Hepatocyte (in vitro differentiated cells): ENCODE results near the gene APOBEC2. TPM values are rescaled to one million over a fixed set of nuclear protein-coding genes. Genes with fewer than 3 reads are reported as not detected.

ENCODE experiments used
- DNase-seq: peaks from one replicate; pipeline ENCODE4 v3.0.0-alpha.2; 2016; ENCODE audit warnings: low spot score
- H2AFZ ChIP-seq: fragments of 200-600 bp; sonication (generic); 2 replicates; pipeline ENCODE4 v1.6.0; 2016; ENCODE audit warnings: antibody characterized with exemption, mild to moderate bottlenecking
- H3K27ac ChIP-seq: fragments of 200-600 bp; sonication (generic); 2 replicates; pipeline ENCODE4 v1.5.1; 2016; ENCODE audit warnings: mild to moderate bottlenecking
- H3K27me3 ChIP-seq: fragments of 200-600 bp; sonication (generic); 2 replicates; pipeline ENCODE4 v1.6.1; 2016
- H3K36me3 ChIP-seq: fragments of 200-600 bp; sonication (generic); replicated peaks from 2 replicates; pipeline ENCODE4 v1.5.1; 2016; ENCODE audit warnings: low read depth; ENCODE audit not compliant: insufficient read depth
- H3K4me1 ChIP-seq: fragments of 200-600 bp; sonication (generic); 2 replicates; pipeline ENCODE4 v1.5.1; 2016; ENCODE audit warnings: mild to moderate bottlenecking, moderate library complexity; ENCODE audit not compliant: insufficient read depth
- H3K4me2 ChIP-seq: fragments of 200-600 bp; sonication (generic); 2 replicates; pipeline ENCODE4 v1.6.0; 2016
- H3K4me3 ChIP-seq: fragments of 200-600 bp; sonication (generic); 2 replicates; pipeline ENCODE4 v1.5.1; 2016; ENCODE audit warnings: mild to moderate bottlenecking
- H3K79me2 ChIP-seq: fragments of 200-600 bp; sonication (generic); 2 replicates; pipeline ENCODE4 v1.6.0; 2017; ENCODE audit warnings: mild to moderate bottlenecking
- H3K9me2 ChIP-seq: fragments of 200-600 bp; sonication (generic); replicated peaks from 2 replicates; pipeline ENCODE4 v1.6.0; 2017; ENCODE audit warnings: mild to moderate bottlenecking; ENCODE audit not compliant: insufficient read depth
- H3K9me3 ChIP-seq: fragments of 200-600 bp; sonication (generic); 2 replicates; pipeline ENCODE4 v1.5.1; 2016; ENCODE audit warnings: low read depth, mild to moderate bottlenecking
- H4K20me1 ChIP-seq: fragments of 200-600 bp; sonication (generic); 2 replicates; pipeline ENCODE4 v1.6.0; 2016; ENCODE audit warnings: mild to moderate bottlenecking; ENCODE audit not compliant: insufficient read depth, poor library complexity, severe bottlenecking
- EZH2 ChIP-seq: fragments of 200-600 bp; sonication (generic); IDR thresholded peaks from 2 replicates; pipeline ENCODE4 v1.6.1; 2016; ENCODE audit warnings: antibody characterized with exemption, mild to moderate bottlenecking, borderline replicate concordance
- EZH2phosphoT487 ChIP-seq: fragments of 200-600 bp; sonication (generic); IDR thresholded peaks from one replicate; pipeline ENCODE4 v1.6.1; 2018; ENCODE audit warnings: antibody characterized with exemption, mild to moderate bottlenecking, low read depth, moderate library complexity; ENCODE audit not compliant: unreplicated experiment, severe bottlenecking
- WGBS: methylation state at CpG from one replicate; pipeline ENCODE4 v1.1.6; 2016; ENCODE audit warnings: low lambda C conversion rate; ENCODE audit errors: missing lambda C conversion rate; 5-methylcytosine and 5-hydroxymethylcytosine counted together
- polyA plus RNA-seq: library from polyadenylated mRNA; unstranded; fragments of >200 nt; fragmentation: Nextera tagmentation; extraction: Ambion mirVana; gene quantifications from 2 replicates; pipeline ENCODE4 v1.2.1, GENCODE V29; 2016
- total RNA-seq: library from RNA; depleted of rRNA; stranded (reverse); fragments of >200 nt; gene quantifications from 2 replicates; pipeline ENCODE4 v1.2.3, GENCODE V29; 2014
- TF ChIP-seq, protein P1 (sequence below): fragments of 200-600 bp; sonication (generic); IDR thresholded peaks from 2 replicates; pipeline ENCODE4 v1.5.1; 2016; ENCODE audit warnings: antibody characterized with exemption, mild to moderate bottlenecking; ENCODE audit not compliant: poor library complexity

The APOBEC2 gene
- total and polyA plus RNA-seq, 2 experiments from 2014 or later, result 2.8 to 2.9 TPM

DNA sequence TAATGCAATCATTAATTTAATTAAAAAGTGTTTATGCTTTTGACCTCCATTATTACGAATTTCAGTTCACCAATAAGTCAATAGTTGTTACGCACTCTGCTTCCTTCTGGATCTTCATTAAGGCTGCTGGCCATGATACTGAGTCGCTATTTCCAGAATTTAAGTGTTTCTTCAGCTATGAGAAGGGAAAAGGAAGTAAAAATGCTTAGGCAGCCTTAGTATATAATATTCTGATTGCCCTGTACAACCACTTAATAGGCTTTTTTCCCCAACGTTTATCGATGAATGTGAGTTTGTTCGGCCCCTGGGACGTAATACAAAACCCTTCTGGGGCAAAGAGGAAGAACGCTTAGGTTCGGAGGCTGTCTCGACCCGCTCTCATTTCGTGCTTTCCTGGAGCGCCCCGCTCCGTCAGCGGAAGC is 18.5 kb downstream of the APOBEC2 start:
- under 1% methylated on average over 16 of the region's 16 CpGs for WGBS

GRCh38 chr6:41071923-41072835 is 19.2 kb downstream of the APOBEC2 start, which contains the start of gene OARD1:
Gene OARD1, minus strand, starts transcription at chr6:41072356. Its CDS starts 722 bp downstream, at chr6:41071634.
- TF ChIP-seq EZH2 (no peak), EZH2phosphoT487 (no peak)
- TF ChIP-seq, protein P1, sequence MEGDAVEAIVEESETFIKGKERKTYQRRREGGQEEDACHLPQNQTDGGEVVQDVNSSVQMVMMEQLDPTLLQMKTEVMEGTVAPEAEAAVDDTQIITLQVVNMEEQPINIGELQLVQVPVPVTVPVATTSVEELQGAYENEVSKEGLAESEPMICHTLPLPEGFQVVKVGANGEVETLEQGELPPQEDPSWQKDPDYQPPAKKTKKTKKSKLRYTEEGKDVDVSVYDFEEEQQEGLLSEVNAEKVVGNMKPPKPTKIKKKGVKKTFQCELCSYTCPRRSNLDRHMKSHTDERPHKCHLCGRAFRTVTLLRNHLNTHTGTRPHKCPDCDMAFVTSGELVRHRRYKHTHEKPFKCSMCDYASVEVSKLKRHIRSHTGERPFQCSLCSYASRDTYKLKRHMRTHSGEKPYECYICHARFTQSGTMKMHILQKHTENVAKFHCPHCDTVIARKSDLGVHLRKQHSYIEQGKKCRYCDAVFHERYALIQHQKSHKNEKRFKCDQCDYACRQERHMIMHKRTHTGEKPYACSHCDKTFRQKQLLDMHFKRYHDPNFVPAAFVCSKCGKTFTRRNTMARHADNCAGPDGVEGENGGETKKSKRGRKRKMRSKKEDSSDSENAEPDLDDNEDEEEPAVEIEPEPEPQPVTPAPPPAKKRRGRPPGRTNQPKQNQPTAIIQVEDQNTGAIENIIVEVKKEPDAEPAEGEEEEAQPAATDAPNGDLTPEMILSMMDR, result no peak
- no peaks in the 10 kb centered on the region for H3K9me3 ChIP-seq
- H4K20me1 ChIP-seq, result peaks cover 20% of the 10 kb centered on the region
- H3K79me2 ChIP-seq, result peaks cover 46% of the 10 kb centered on the region
- peak within 1 kb of the TSS; percentile 99 for H3K27ac ChIP-seq
- peak; percentile 100 for DNase-seq
- no peaks in the 10 kb centered on the region for H3K27me3 ChIP-seq
- H3K36me3 ChIP-seq, result no peaks in the 10 kb centered on the region
- peak within 1 kb of the TSS; percentile 88 for H3K4me3 ChIP-seq
- H3K4me2 ChIP-seq, result peak within 1 kb of the TSS; percentile 93
- peak within 1 kb of the TSS; percentile 61 for H2AFZ ChIP-seq
- no peaks in the 10 kb centered on the region for H3K9me2 ChIP-seq
- H3K4me1 ChIP-seq, result peaks cover 15% of the 10 kb centered on the region
- WGBS, result 1% methylated on average over 63 of the region's 63 CpGs

More for the DNA sequence above, 18.5 kb downstream of the APOBEC2 start:
- peak overlapping the region; percentile 60 for H2AFZ ChIP-seq
- DNase-seq, result no peak
- peak overlapping the region; percentile 46 for H3K4me3 ChIP-seq
- H3K27me3 ChIP-seq, result no peaks in the 10 kb centered on the region
- H3K9me2 ChIP-seq, result no peaks in the 10 kb centered on the region
- H3K79me2 ChIP-seq, result peaks cover 39% of the 10 kb centered on the region
- no peaks in the 10 kb centered on the region for H3K36me3 ChIP-seq
- peaks cover 17% of the 10 kb centered on the region for H3K4me1 ChIP-seq
- H4K20me1 ChIP-seq, result peaks cover 15% of the 10 kb centered on the region
- H3K9me3 ChIP-seq, result no peaks in the 10 kb centered on the region
- H3K4me2 ChIP-seq, result peak overlapping the region; percentile 76
- peak overlapping the region; percentile 95 for H3K27ac ChIP-seq
- no peak for TF ChIP-seq EZH2
- TF ChIP-seq EZH2phosphoT487, result no peak
- TF ChIP-seq, protein P1, result no peak

- H4K20me1 ChIP-seq, result peaks cover 26% of the 10 kb centered on the region
- H3K4me1 ChIP-seq, result peaks cover 15% of the 10 kb centered on the region
- peak within 1 kb of the TSS; percentile 88 for H3K4me3 ChIP-seq
- 1% methylated on average over 37 of the region's 37 CpGs for WGBS
- H3K9me2 ChIP-seq, result no peaks in the 10 kb centered on the region
- no peaks in the 10 kb centered on the region for H3K9me3 ChIP-seq
- no peaks in the 10 kb centered on the region for H3K36me3 ChIP-seq
- TF ChIP-seq EZH2 (no peak), EZH2phosphoT487 (no peak)
- TF ChIP-seq, protein P1, result no peak
- H3K4me2 ChIP-seq, result peak within 1 kb of the TSS; percentile 93
- H3K27me3 ChIP-seq, result no peaks in the 10 kb centered on the region
- no peak for DNase-seq
- peak within 1 kb of the TSS; percentile 99 for H3K27ac ChIP-seq
- peaks cover 52% of the 10 kb centered on the region for H3K79me2 ChIP-seq
- H2AFZ ChIP-seq, result peak within 1 kb of the TSS; percentile 61
Observed at GRCh38 chr6:41072836-41073202, 19.8 kb downstream of the APOBEC2 start, which contains the start of gene NFYA. Gene NFYA, plus strand, starts transcription at chr6:41072974. Its CDS starts 6,116 bp downstream, at chr6:41079090.
